GM21528 (cell line): ENCODE results near the gene C17orf78.
"Not testable (repeated sequence)": the region's sequence is repeated elsewhere in the genome, so short reads cannot be mapped to it uniquely, and the experiment has no call there.

ENCODE experiments used
- ATAC-seq: cut with Tn5 transposase; IDR thresholded peaks from one replicate; pipeline ENCODE4 v1.9.1; 2021; ENCODE audit warnings: mild to moderate bottlenecking, moderate library complexity; ENCODE audit not compliant: unreplicated experiment, low FRiP score

The C17orf78 gene

GRCh38 chr17:37430051-37430627 is 54.4 kb downstream of the C17orf78 start:
- no peak for ATAC-seq

- ATAC-seq: no peak
Observed at GRCh38 chr17:37432671-37433070, 56.9 kb downstream of the C17orf78 start.

DNA sequence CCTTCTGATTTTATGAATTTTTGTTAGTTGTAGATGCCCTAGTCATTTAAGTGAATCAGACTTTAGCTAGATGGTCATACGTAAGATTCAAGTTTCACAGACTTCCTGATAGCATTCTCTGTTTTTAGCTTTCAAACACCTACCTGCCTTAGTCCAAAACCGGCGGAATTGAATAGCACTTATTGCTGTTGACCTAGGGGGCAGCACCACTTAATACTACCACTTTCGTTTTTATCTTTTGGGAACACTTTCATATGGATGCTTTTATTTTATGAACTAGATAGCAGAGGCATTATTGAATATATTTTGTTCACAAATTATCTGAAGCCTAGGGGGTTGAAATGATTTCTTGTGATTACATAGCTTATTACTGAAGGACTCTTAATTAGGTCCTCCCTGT is 62.4 kb downstream of the C17orf78 start:
- ATAC-seq: no peak

- no peak for ATAC-seq
Observed at GRCh38 chr17:37440424-37440823, 64.6 kb downstream of the C17orf78 start.

DNA sequence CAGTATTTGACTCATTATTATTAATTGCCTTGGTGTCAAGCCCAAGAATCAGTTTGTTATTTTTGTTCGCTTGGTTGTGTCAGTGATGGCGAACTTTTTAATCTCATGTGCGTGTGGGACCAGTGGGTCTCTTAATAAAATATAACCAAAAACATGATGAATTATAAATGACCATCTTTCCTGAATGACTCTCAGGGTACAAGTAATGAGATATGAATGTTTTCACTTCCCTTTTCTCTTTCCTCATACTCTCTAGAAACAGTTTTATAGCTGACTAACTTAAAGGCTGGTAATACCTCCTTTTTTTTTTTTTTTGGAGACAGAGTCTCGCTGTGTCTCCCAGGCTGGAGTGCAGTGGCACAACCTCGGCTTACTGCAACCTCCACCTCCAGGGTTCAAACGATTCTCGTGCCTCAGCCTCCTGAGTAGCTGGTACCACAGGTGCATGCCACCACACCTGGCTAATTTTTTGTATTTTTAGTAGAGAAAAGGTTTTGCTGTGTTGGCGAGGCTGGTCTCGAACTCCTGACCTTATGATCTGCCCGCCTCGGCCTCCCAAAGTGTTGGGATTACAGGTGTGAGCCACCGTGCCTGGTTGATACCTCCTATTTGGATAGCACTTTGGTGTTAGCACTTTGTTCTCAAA is 65.7 kb downstream of the C17orf78 start:
- not testable (repeated sequence) for ATAC-seq
